RWPE2 (cell line): ENCODE data around the gene FOSB.
A peak's percentile ranks its signal among the peaks of the same experiment; 100 is the strongest.

Experiments
- ATAC-seq: fragments of 200-7000 bp; cut with Tn5 transposase; 3 replicates; pipeline ENCODE4 v1.9.1; 2021; ENCODE audit warnings: low read depth
- DNase-seq: peaks from one replicate; pipeline ENCODE4 v3.0.0-alpha.2; 2020; ENCODE audit warnings: low spot score
- H3K27ac ChIP-seq: fragments of 450-650 bp; 2 replicates; pipeline ENCODE4 v1.5.1; 2017; ENCODE audit warnings: mild to moderate bottlenecking; ENCODE audit not compliant: poor library complexity, severe bottlenecking
- H3K27me3 ChIP-seq: fragments of 250-450 bp; sonication (Bioruptor Pico); 2 replicates; pipeline ENCODE4 v1.5.1; 2021; ENCODE audit warnings: mild to moderate bottlenecking, moderate library complexity; ENCODE audit not compliant: insufficient read depth, poor library complexity, severe bottlenecking
- H3K36me3 ChIP-seq: fragments of 250-450 bp; sonication (Bioruptor Pico); 2 replicates; pipeline ENCODE4 v1.5.1; 2020; ENCODE audit warnings: low read depth, mild to moderate bottlenecking, moderate library complexity
- H3K4me1 ChIP-seq: fragments of 250-450 bp; sonication (Bioruptor Pico); 2 replicates; pipeline ENCODE4 v1.5.1; 2021; ENCODE audit warnings: mild to moderate bottlenecking, moderate library complexity; ENCODE audit not compliant: insufficient read depth, poor library complexity, severe bottlenecking
- H3K4me3 ChIP-seq: fragments of 250-450 bp; sonication (Bioruptor Pico); 2 replicates; pipeline ENCODE4 v1.5.1; 2021; ENCODE audit warnings: mild to moderate bottlenecking, moderate library complexity; ENCODE audit not compliant: severe bottlenecking
- H3K9me3 ChIP-seq: fragments of 250-450 bp; sonication (Bioruptor Pico); 2 replicates; pipeline ENCODE4 v1.5.1; 2021; ENCODE audit warnings: mild to moderate bottlenecking, moderate library complexity; ENCODE audit not compliant: severe bottlenecking
- CTCF ChIP-seq: fragments of 450-650 bp; IDR thresholded peaks from one replicate; pipeline ENCODE4 v1.5.1; 2017; ENCODE audit warnings: mild to moderate bottlenecking, moderate library complexity; ENCODE audit not compliant: poor library complexity, severe bottlenecking

Gene FOSB

GRCh38 chr19:45514376-45515051, 46.7 kb downstream of the FOSB start:
- TF ChIP-seq CTCF: no peak
- Histone ChIP-seq H3K36me3 (peaks cover 78% of the 10 kb centered on the region), H3K4me1 (peaks cover 17% of the 10 kb centered on the region), H3K27ac (peak overlapping the region; percentile 45), H3K27me3 (no peaks in the 10 kb centered on the region), H3K4me3 (no peak overlapping the region), H3K9me3 (no peaks in the 10 kb centered on the region)
- DNase-seq: no peak
- peak; percentile 72 for ATAC-seq

- Histone ChIP-seq H3K9me3 (no peaks in the 10 kb centered on the region), H3K27me3 (no peaks in the 10 kb centered on the region), H3K36me3 (peaks cover 78% of the 10 kb centered on the region), H3K4me3 (no peak overlapping the region), H3K4me1 (peaks cover 17% of the 10 kb centered on the region), H3K27ac (peak overlapping the region; percentile 45)
- ATAC-seq (no peak), DNase-seq (no peak)
- TF ChIP-seq CTCF: no peak
These were observed 47.4 kb downstream of the FOSB start for GRCh38 chr19:45515081-45515624.

- DNase-seq (no peak), ATAC-seq (no peak)
- Histone ChIP-seq H3K4me1 (peaks cover 17% of the 10 kb centered on the region), H3K9me3 (no peaks in the 10 kb centered on the region), H3K27me3 (no peaks in the 10 kb centered on the region), H3K4me3 (no peak overlapping the region), H3K36me3 (peaks cover 79% of the 10 kb centered on the region), H3K27ac (peak overlapping the region; percentile 45)
- TF ChIP-seq CTCF: no peak
These were observed 48.1 kb downstream of the FOSB start for GRCh38 chr19:45515807-45516401.

- Histone ChIP-seq H3K4me3 (no peak overlapping the region), H3K27ac (no peak overlapping the region), H3K9me3 (no peaks in the 10 kb centered on the region), H3K4me1 (peaks cover 17% of the 10 kb centered on the region), H3K27me3 (no peaks in the 10 kb centered on the region), H3K36me3 (peaks cover 75% of the 10 kb centered on the region)
- DNase-seq: no peak
- no peak for TF ChIP-seq CTCF
- no peak for ATAC-seq
These were observed 49.4 kb downstream of the FOSB start for GRCh38 chr19:45517238-45517637.
